Measurements from ENCODE around the gene RAPGEF4.

DNA sequence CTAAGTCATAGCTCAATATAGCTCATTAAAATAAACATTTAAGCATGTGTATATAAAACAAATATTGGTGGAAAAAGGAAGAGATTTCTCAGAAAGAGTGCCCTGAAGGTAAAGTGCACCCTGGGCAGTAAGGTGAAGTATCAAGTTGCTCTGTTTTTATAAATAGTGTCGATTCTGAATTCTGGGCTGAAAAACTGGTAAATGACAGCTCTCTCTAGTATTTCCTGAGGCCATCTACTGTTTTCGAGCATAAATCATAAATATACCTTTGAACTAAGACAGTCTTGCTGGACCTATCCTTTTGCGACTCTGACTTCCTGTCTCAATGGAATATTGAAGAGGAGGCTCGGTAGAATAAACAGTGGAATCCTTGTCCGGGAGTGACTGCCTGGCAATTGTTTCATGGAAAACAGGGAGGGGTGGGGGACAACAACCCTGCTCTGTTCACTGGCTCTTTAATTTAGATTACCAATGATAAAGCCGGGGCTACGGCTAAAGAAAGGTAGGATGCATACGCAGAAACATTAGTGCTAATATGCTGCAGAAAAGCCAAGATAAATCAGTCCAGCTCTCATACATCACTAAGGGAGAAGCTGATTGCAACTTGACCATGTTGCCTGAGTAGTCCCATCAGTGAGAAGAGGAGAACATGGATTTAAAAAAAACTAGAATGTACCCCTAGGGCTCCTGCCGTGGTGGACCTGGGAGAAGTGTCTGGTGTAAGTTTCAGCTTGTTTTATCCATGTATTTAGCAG, 124.1 kb downstream of the RAPGEF4 start:
- TF ChIP-seq, protein P1, sequence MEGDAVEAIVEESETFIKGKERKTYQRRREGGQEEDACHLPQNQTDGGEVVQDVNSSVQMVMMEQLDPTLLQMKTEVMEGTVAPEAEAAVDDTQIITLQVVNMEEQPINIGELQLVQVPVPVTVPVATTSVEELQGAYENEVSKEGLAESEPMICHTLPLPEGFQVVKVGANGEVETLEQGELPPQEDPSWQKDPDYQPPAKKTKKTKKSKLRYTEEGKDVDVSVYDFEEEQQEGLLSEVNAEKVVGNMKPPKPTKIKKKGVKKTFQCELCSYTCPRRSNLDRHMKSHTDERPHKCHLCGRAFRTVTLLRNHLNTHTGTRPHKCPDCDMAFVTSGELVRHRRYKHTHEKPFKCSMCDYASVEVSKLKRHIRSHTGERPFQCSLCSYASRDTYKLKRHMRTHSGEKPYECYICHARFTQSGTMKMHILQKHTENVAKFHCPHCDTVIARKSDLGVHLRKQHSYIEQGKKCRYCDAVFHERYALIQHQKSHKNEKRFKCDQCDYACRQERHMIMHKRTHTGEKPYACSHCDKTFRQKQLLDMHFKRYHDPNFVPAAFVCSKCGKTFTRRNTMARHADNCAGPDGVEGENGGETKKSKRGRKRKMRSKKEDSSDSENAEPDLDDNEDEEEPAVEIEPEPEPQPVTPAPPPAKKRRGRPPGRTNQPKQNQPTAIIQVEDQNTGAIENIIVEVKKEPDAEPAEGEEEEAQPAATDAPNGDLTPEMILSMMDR (IDR thresholded peaks at IDR 0.05), result no peak
- no peak for TF ChIP-seq EZH2 (IDR thresholded peaks at IDR 0.05; ENCODE audit: borderline replicate concordance, insufficient read depth, low read depth, low read length, poor library complexity, severe bottlenecking)

All from B cell (primary cell).